ENCODE results near the gene OR4D1. TPM values are rescaled to one million over a fixed set of nuclear protein-coding genes. Genes with fewer than 3 reads are reported as not detected.

Gene OR4D1
- total and polyA plus RNA-seq, 2 experiments from 2014 or later: not detected

DNA sequence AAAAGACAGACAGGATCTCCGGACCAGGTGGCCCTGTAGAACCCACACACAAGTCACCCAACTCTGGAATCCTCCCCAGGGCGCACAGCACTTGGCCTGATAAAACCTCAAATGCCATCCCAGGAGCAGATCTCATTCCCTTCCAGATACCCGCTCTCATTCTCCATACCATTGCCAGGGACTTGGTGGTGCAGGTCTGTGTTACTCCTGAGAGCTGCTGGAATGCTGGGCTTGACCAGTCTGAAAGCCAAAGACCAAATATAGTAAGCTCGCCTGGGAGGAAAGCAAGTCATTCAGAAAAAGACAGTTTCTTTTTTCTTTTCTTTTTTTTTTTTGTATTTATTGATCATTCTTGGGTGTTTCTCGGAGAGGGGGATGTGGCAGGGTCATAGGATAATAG lies 60.2 kb downstream of the OR4D1 start:
- Histone ChIP-seq H3K4me1 (ENCODE audit: insufficient read depth) (no peaks in the 10 kb centered on the region), H3K36me3 (replicated peaks; ENCODE audit: insufficient read depth, low read depth) (no peaks in the 10 kb centered on the region), H4K20me1 (ENCODE audit: insufficient read depth, poor library complexity, severe bottlenecking) (no peaks in the 10 kb centered on the region), H3K79me2 (no peaks in the 10 kb centered on the region), H3K27me3 (no peaks in the 10 kb centered on the region), H3K9me3 (ENCODE audit: low read depth) (no peaks in the 10 kb centered on the region), H3K4me3 (no peak overlapping the region), H3K4me2 (no peak overlapping the region), H2AFZ (no peak overlapping the region), H3K9me2 (replicated peaks; ENCODE audit: insufficient read depth) (no peaks in the 10 kb centered on the region), H3K27ac (peak overlapping the region; percentile 91)
- 87% methylated on average over 5 of the region's 5 CpGs for WGBS (ENCODE audit: low lambda C conversion rate, missing lambda C conversion rate)
- DNase-seq (ENCODE audit: low spot score): no peak
- TF ChIP-seq CTCF (IDR thresholded peaks at IDR 0.05; ENCODE audit: poor library complexity) (no peak), EZH2phosphoT487 (IDR thresholded peaks at IDR 0.05; ENCODE audit: low read depth, severe bottlenecking, unreplicated experiment) (no peak)

Other genes with a start within 250 kb of the OR4D1 start
- 9.3 and 11.6 TPM in 2 replicates for gene CUEDC1, start 193.0 kb upstream of the OR4D1 start, total RNA-seq
- gene CUEDC1, start 193.0 kb upstream of the OR4D1 start, polyA plus RNA-seq: 23.3 and 27.4 TPM in 2 replicates
- gene VEZF1, start 160.1 kb upstream of the OR4D1 start, total RNA-seq: 56.0 and 57.3 TPM in 2 replicates
- 19.1 and 20.9 TPM in 2 replicates for gene VEZF1, start 160.1 kb upstream of the OR4D1 start, polyA plus RNA-seq
- gene SRSF1, start 141.1 kb upstream of the OR4D1 start, total RNA-seq: 175 and 189 TPM in 2 replicates
- 98.3 and 107 TPM in 2 replicates for gene SRSF1, start 141.1 kb upstream of the OR4D1 start, polyA plus RNA-seq
- gene DYNLL2, start 65.0 kb upstream of the OR4D1 start, total RNA-seq: 19.0 and 23.2 TPM in 2 replicates
- gene DYNLL2, start 65.0 kb upstream of the OR4D1 start, polyA plus RNA-seq: 2.2 and 2.7 TPM in 2 replicates
- not detected in 2 replicates for gene OR4D2, start 18.6 kb downstream of the OR4D1 start, total RNA-seq
- gene OR4D2, start 18.6 kb downstream of the OR4D1 start, polyA plus RNA-seq: not detected in 2 replicates
- not detected in 2 replicates for gene EPX, start 44.3 kb downstream of the OR4D1 start, total RNA-seq
- gene EPX, start 44.3 kb downstream of the OR4D1 start, polyA plus RNA-seq: not detected in 2 replicates
- gene MKS1, start 70.9 kb downstream of the OR4D1 start, total RNA-seq: 10.5 and 14.2 TPM in 2 replicates
- gene MKS1, start 70.9 kb downstream of the OR4D1 start, polyA plus RNA-seq: 11.9 and 15.6 TPM in 2 replicates
- 0.24 and 1.0 TPM in 2 replicates for gene LPO, start 90.2 kb downstream of the OR4D1 start, total RNA-seq
- gene LPO, start 90.2 kb downstream of the OR4D1 start, polyA plus RNA-seq: 0.29 TPM in 1 of 2 replicates, not detected in the other
- gene MPO, start 132.6 kb downstream of the OR4D1 start, total RNA-seq: 0.13 TPM in 1 of 2 replicates, not detected in the other
- gene MPO, start 132.6 kb downstream of the OR4D1 start, polyA plus RNA-seq: not detected in 2 replicates
- gene TSPOAP1, start 180.4 kb downstream of the OR4D1 start, total RNA-seq: 10.0 and 15.4 TPM in 2 replicates
- gene TSPOAP1, start 180.4 kb downstream of the OR4D1 start, polyA plus RNA-seq: 17.8 and 19.0 TPM in 2 replicates
- gene SUPT4H1, start 203.8 kb downstream of the OR4D1 start, total RNA-seq: 54.5 and 62.1 TPM in 2 replicates
- 91.3 and 108 TPM in 2 replicates for gene SUPT4H1, start 203.8 kb downstream of the OR4D1 start, polyA plus RNA-seq

Measured in hepatocyte (in vitro differentiated cells).